HG03175 (cell line): ENCODE measurements around the gene PTGR2.
"Not testable (repeated sequence)": the region's sequence is repeated elsewhere in the genome, so short reads cannot be mapped to it uniquely, and the experiment has no call there.

Experiments used
- ATAC-seq: cut with Tn5 transposase; IDR thresholded peaks from one replicate; pipeline ENCODE4 v1.9.1; 2021; ENCODE audit warnings: mild to moderate bottlenecking, moderate library complexity; ENCODE audit not compliant: unreplicated experiment

PTGR2 gene

GRCh38 chr14:73829526-73830431 is 21.9 kb upstream of the PTGR2 start:
- peak; percentile 83 for ATAC-seq

- no peak for ATAC-seq
These were observed 18.6 kb upstream of the PTGR2 start for GRCh38 chr14:73833034-73833433.

GRCh38 chr14:73833530-73834260 is 17.9 kb upstream of the PTGR2 start:
- ATAC-seq, result no peak

- ATAC-seq, result no peak
These were observed 17.4 kb upstream of the PTGR2 start for GRCh38 chr14:73834261-73834625.

GRCh38 chr14:73838293-73839034 is 13.2 kb upstream of the PTGR2 start:
- ATAC-seq, result not testable (repeated sequence)

GRCh38 chr14:73842201-73842600 is 9.4 kb upstream of the PTGR2 start:
- no peak for ATAC-seq

- no peak for ATAC-seq
These were observed 8.8 kb upstream of the PTGR2 start for GRCh38 chr14:73842851-73843250.

GRCh38 chr14:73843296-73843695 is 8.3 kb upstream of the PTGR2 start:
- no peak for ATAC-seq

GRCh38 chr14:73846947-73847346 is 4.7 kb upstream of the PTGR2 start:
- no peak for ATAC-seq

- no peak for ATAC-seq
These were observed 631 bp upstream of the PTGR2 start for GRCh38 chr14:73851000-73851399.

GRCh38 chr14:73859145-73859544 is 7.5 kb downstream of the PTGR2 start:
- no peak for ATAC-seq

GRCh38 chr14:73861073-73861472 is 9.4 kb downstream of the PTGR2 start:
- ATAC-seq, result no peak

- ATAC-seq, result no peak
These were observed 10.8 kb downstream of the PTGR2 start for GRCh38 chr14:73862480-73862879.

GRCh38 chr14:73863209-73863608 is 11.6 kb downstream of the PTGR2 start:
- ATAC-seq, result no peak

GRCh38 chr14:73865534-73866113 is 14.0 kb downstream of the PTGR2 start:
- ATAC-seq, result no peak

- not testable (repeated sequence) for ATAC-seq
These were observed 18.1 kb downstream of the PTGR2 start for GRCh38 chr14:73869754-73870153.

GRCh38 chr14:73870525-73871235 is 19.0 kb downstream of the PTGR2 start:
- no peak for ATAC-seq

GRCh38 chr14:73873660-73874059 is 22.0 kb downstream of the PTGR2 start:
- ATAC-seq, result no peak

GRCh38 chr14:73877790-73878189 is 26.2 kb downstream of the PTGR2 start:
- no peak for ATAC-seq

GRCh38 chr14:73878436-73878835 is 26.8 kb downstream of the PTGR2 start:
- ATAC-seq, result no peak
